Stimulated activated CD4-positive, alpha-beta T cell treated with anti-CD3 and anti-CD28 coated beads, Interleukin-1b, Interleukin-23, amount 100 ng/mL, for 48 hours (primary cell): ENCODE measurements around the gene OR6M1.

ENCODE experiments used
- DNase-seq: peaks from one replicate; pipeline ENCODE4 v3.0.0-alpha.2; 2020

Gene OR6M1

GRCh38 chr11:123806249-123806648 is at the start of gene OR6M1:
TSS of gene OR6M1 (minus strand) at chr11:123806349. CDS start at chr11:123806349, 0 bp downstream.
- DNase-seq, result no peak

GRCh38 chr11:123853038-123853437 is 46.9 kb upstream of the OR6M1 start:
- no peak for DNase-seq

DNA sequence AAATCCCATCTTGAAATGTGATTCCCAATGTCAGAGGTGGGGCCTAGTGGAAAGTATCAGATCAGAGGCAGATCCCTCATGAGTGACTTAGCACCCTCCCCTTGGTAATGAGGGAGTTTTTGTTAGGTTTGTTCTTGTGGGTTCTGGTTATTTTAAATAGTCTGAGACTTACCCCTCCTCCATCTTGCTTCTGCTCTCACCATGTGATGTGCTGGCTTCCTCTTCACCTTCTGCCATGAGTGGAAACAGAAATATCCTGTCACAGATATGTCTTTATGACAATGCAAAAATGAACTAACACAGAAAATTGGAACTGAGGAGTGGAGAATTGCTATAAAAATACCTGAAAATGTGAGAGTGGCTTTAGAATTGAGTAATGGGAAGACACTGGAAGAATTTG is 46.2 kb upstream of the OR6M1 start:
- no peak for DNase-seq

DNA sequence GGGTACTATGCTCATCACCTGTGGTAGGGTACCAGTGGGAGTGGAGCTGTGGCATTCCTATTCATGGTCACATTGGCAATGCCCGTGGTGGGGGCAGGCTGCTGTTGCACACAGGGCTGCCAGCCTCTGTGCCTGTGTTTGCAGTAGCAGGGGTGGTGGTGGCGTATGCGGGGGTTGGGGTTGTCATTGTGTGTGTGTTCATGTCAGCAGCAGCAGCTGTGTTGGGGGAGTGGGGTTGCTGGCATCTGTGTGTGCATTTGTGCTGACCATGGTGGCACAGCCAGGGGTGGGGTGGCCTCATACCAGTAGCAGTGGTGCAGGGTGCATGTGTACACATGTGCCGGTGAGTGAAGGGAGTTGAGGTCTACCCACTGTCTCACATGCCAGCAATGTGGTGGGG is 45.0 kb upstream of the OR6M1 start:
- DNase-seq, result no peak

DNA sequence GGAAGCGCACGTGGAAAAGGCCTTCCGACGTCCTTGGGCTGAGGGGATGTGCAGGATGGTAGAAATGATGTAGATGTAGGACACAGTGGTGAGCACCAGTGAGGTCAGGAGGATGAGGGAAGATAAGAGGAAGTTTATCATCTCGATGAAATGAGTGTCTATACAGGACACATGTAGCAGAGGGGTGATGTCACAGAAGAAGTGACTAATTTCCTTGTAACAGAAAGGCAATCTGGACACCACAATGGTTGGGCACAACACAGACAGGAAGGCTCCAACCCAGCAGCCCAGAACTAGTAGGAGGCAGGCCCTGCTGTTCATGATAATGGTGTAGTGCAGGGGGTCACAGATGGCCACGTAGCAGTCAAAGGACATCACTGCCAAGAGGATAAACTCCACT is 35.0 kb upstream of the OR6M1 start:
- no peak for DNase-seq

DNA sequence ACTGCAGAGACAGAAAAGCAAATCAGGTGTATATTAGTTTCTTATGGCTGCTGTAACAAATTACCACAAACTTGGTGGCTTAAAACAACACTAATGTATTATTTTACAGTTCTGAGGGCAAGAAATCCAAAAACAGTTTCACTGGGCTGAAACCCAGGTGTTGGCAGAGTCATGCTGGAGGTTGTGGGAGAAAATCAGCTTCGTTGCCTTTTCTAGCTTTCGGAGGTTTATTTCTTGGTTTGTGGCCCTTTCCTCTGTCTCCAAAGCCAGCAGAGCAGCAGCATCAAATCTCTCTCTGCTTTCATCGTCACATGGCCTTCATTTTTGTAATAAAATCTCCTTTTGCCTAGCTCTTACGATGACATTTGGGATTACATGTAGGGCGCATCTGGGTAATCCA is 33.0 kb upstream of the OR6M1 start:
- no peak for DNase-seq

- DNase-seq, result no peak
Observed at GRCh38 chr11:123838659-123839058, 32.5 kb upstream of the OR6M1 start.

DNA sequence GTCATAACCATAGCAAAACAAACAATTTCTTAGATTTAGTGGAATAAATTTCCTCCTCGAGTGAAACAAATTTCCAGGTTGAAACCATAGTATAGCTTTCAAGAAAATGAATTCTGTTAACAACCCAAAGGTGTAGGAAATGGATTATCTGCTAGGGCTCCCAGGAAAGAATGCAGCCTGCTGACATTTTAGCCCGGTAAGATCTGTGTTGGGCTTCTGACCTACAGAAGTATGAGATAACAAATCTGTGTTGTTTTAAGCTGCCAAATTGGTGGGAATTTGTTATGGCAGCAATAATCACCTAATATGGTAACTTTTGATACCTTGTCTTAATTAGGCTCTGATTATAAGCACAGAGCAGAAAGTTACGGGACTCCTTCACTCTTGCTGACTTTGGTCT is 32.0 kb upstream of the OR6M1 start:
- no peak for DNase-seq

DNA sequence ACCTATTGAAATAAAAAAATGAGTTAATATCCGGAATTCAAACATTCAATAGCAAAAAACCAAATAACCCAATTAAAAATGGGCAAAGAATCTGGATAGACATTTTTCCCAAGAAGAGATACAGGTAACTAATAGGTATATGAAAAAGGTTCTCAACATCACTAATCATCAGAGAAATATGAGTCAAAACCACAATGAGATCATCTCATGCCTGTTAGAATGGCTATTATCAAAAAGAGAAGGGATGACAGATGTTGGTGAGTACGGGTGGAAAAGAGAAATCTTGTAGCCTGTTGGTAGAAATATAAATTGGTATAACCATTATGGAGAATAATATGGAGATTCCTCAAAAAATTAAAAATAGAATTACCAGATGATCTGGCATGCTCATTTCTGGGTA is 26.9 kb upstream of the OR6M1 start:
- no peak for DNase-seq

- DNase-seq, result no peak
Observed at GRCh38 chr11:123829745-123830144, 23.6 kb upstream of the OR6M1 start.

GRCh38 chr11:123822599-123822998 is 16.4 kb upstream of the OR6M1 start:
- DNase-seq, result no peak

GRCh38 chr11:123822032-123822431 is 15.9 kb upstream of the OR6M1 start:
- no peak for DNase-seq

DNA sequence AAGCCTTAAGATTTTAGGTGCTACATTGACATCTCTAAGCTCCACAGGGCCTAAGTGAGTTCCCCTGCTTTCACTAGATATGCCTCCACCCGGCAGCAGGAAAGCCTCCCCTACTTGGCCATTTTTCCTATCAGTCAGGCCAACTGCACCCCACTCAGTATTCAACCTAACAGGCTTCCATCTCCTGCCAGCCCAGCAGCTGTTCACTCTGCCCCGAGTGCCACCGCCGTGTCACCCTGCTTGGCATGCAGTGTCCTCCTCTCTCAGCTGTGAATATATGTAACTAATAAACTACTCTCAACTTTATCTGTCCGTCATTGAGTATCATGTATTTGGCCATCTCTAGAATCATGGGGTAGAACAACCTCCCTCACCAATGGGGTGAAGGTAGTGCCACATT is 9.0 kb upstream of the OR6M1 start:
- no peak for DNase-seq

DNA sequence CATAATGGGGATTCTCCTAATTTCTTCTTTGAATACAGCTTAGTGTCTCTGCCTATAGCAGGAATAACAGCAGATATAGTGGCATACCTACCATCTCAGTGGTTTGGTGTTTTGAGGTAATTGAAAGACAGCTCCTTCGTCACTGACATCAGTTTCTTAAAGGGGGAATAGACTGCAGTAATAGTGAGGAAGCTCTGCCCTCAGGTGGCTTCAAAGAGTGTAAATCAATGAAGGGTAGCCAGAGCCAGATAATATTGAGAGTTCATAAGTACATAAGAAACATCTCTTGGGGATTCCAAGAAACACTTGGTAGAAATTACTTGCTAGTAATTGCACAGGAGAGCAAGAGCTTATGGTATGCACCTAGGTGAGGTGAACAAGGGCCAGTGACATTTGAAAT is 4.4 kb downstream of the OR6M1 start:
- DNase-seq, result no peak

GRCh38 chr11:123800036-123800435 is 6.1 kb downstream of the OR6M1 start:
- no peak for DNase-seq

GRCh38 chr11:123799438-123799837 is 6.7 kb downstream of the OR6M1 start:
- DNase-seq, result no peak

DNA sequence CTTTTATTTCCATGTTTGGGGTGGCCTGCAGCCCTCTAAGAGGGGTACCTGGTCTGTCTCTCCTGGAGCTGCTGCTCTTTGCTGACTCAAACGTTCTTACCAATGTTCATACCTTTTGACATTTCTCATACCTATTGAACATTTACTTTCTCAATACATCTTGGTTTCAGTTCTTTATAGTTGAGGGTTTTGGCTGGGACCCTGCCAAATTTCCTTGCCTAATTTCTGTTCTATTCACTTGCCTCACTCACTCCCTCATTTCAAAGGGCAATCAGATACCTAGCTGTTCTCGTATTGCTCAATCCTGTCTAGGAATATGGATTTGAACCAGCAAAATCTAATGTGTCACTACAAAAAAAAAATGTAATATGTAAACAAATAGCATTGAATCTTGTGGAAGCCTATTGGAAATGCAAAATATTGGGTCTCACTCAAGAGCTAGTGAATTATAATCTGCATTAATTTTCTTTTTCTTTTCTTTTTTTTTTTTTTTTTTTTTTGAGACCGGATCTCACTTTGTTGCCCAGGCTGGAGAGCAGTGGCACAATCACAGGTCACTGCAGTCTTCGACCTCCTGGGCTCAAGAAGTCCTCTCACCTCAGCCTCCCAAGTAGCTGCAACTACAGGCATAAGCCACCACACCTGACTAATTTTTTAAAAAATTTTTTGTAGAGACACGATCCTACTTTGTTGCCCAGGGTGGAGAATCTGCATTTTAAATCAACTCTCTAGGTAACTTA is 7.5 kb downstream of the OR6M1 start:
- DNase-seq, result no peak

DNA sequence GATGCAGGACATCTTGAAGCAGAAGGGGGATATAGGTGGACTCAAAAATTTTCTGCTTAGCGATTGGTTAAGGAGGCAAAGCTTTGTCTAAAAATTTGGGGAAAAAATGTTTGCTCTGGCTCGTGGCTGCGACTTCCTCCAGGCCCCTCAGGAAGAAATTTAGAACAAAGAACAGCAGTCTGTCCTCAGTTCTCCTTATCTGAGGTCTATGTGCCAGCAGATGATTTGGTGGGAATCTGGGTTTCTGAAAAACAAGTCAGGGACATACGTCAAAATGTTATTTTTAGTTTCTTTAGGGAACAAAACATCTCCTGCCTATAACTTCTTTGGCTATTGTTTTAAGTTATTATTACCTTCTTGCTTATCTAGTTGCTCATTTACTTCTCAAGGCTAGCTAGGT is 8.1 kb downstream of the OR6M1 start:
- DNase-seq, result no peak

GRCh38 chr11:123797541-123797940 is 8.6 kb downstream of the OR6M1 start:
- DNase-seq, result no peak

DNA sequence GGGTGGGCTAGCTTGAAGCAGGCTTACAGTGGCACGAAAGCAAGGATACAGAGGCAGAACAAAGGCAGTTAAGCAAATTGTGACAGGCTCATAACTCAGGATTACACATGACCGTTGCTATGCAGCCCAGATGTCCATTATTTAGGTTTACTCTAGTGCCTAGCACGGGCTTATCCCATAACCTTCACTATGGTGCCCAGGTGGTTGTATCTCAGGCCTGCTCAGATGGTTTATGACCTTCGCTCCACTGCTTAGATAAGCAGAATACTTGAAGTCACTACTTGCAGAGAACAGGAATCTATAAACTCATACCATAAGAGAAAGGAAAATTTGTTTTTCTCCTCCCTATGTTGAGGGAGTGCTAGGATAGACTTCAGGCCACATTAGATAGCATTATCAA is 9.0 kb downstream of the OR6M1 start:
- DNase-seq, result no peak

GRCh38 chr11:123796226-123796625 is 9.9 kb downstream of the OR6M1 start:
- no peak for DNase-seq

GRCh38 chr11:123783536-123783935 is 22.6 kb downstream of the OR6M1 start:
- no peak for DNase-seq

- DNase-seq, result no peak
Observed at GRCh38 chr11:123778511-123778910, 27.6 kb downstream of the OR6M1 start.

- DNase-seq, result no peak
Observed at GRCh38 chr11:123775715-123776549, 30.2 kb downstream of the OR6M1 start.

GRCh38 chr11:123775289-123775688 is 30.9 kb downstream of the OR6M1 start:
- no peak for DNase-seq
